Stomach (tissue), 4 donors: ENCODE data around the gene AGAP1.

Source experiments
- POLR2A ChIP-seq, 4 donors: fragments of 450-650 bp; IDR thresholded peaks; one replicate each; pipeline ENCODE4 v1.6.1; 2016; ENCODE audit warnings: antibody characterized with exemption in 4 of 4, control low read depth in 2 of 4, mild to moderate bottlenecking in 1 of 4, moderate library complexity in 1 of 4
- POLR2AphosphoS5 ChIP-seq, 3 donors: sonication (generic); formaldehyde crosslinking; IDR thresholded peaks; one replicate each; pipeline ENCODE4 v1.6.1; 2016; ENCODE audit warnings: antibody characterized with exemption in 3 of 3
- TF ChIP-seq, protein P1 (sequence below), 7 experiments: fragments of 450-650 bp in 4 of 7; fragments of 200-600 bp in 3 of 7; sonication (generic) in 3 of 7; IDR thresholded peaks; one replicate each; pipeline ENCODE4 v1.5.1; 2016 to 2019; ENCODE audit warnings: antibody characterized with exemption in 7 of 7, control low read depth in 2 of 7, mild to moderate bottlenecking in 1 of 7

DNA sequence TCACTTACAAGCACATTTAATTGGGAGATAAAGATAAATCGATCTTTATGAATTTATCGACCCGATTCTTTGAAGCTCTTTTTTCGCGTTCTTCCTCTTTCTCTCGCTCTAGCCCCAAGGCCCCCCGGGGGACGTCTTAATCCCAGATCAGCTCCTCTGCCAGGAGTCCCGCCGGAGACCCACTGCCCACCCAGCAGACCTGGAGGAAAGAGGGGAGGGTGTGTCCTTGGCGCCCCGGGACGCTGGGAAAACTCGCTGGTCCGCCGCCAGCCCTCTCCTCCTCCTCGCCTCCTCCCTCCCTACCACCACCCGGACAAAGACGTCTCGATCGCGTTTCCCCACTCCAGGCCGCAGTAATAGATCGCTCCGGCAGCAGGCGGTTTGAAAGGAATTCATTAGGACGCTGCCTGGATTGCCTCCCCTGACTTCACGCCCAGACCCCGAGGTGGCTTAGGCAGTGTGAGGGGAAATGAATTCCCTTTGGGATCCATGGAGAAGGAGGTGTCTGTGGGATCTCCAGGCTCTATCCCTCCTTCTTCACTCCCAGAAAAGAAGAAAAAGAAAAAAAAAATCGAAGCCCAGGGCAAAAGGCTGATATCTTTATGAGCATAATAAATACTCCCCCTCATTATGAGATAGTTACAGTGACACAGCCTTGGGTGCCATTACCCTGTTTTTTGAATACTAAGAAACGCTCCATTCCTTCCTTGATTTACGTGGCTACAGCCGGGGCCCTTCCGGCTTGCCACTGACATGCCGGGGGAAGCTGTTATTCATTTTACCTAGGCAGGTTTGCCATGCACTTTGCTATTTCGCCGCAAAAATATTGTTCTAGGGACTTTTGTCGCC lies 676.1 kb downstream of the AGAP1 start:
- no peak for TF ChIP-seq POLR2A (IDR thresholded peaks at IDR 0.05)
- TF ChIP-seq, protein P1, sequence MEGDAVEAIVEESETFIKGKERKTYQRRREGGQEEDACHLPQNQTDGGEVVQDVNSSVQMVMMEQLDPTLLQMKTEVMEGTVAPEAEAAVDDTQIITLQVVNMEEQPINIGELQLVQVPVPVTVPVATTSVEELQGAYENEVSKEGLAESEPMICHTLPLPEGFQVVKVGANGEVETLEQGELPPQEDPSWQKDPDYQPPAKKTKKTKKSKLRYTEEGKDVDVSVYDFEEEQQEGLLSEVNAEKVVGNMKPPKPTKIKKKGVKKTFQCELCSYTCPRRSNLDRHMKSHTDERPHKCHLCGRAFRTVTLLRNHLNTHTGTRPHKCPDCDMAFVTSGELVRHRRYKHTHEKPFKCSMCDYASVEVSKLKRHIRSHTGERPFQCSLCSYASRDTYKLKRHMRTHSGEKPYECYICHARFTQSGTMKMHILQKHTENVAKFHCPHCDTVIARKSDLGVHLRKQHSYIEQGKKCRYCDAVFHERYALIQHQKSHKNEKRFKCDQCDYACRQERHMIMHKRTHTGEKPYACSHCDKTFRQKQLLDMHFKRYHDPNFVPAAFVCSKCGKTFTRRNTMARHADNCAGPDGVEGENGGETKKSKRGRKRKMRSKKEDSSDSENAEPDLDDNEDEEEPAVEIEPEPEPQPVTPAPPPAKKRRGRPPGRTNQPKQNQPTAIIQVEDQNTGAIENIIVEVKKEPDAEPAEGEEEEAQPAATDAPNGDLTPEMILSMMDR (IDR thresholded peaks at IDR 0.05): no peak
- no peak for TF ChIP-seq POLR2AphosphoS5 (IDR thresholded peaks at IDR 0.05)
